HG03066 (cell line): ENCODE data around the gene RAD1.
A peak's percentile ranks its signal among the peaks of the same experiment; 100 is the strongest.
"Not testable (repeated sequence)": the region's sequence is repeated elsewhere in the genome, so short reads cannot be mapped to it uniquely, and the experiment has no call there.

Source experiments
- ATAC-seq: cut with Tn5 transposase; IDR thresholded peaks from one replicate; pipeline ENCODE4 v1.9.1; 2021; ENCODE audit warnings: low read depth; ENCODE audit not compliant: unreplicated experiment

RAD1 gene, protein sequence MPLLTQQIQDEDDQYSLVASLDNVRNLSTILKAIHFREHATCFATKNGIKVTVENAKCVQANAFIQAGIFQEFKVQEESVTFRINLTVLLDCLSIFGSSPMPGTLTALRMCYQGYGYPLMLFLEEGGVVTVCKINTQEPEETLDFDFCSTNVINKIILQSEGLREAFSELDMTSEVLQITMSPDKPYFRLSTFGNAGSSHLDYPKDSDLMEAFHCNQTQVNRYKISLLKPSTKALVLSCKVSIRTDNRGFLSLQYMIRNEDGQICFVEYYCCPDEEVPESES

DNA sequence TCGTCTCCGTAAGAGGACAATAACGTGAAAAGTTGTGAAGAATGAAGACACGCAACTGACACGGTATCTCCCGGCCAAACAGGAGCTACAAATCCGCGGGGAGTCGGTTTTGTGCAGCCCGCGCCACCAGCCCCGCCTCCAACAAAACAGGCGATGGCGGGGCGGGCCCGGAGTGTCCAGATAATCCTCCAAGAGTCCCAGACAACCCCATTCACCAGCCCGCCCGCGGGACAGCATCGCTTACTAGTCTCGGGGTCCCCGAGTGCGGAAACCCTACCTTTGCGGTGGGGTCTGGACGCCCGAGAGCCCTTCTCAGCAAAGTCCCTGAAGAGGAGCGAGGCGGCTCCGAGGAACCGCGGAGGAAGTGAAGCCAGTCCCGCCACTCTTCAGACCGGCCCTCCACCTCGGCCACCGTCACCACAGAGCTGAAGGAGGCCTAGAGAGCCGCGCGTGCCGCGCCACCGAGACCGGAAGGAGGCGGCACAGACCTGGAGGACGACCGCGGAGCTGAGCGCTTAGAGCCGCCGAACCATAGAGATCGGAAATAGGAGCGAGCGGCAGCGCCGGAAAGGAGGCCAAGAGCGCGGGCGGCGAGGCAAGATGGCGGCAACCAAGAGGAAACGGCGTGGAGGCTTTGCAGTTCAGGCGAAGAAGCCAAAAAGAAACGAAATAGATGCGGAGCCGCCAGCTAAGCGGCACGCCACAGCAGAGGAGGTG is at the start of gene RAD1, which contains the start of gene BRIX1:
Gene RAD1, minus strand, starts transcription at position 366 of the 717 bp plus-strand sequence. CDS start 612 bp downstream, outside the sequence.
Gene BRIX1, plus strand, starts transcription at position 573 of the 717 bp plus-strand sequence. Its CDS starts 28 bp downstream, at position 601.
- ATAC-seq: peak; percentile 97

DNA sequence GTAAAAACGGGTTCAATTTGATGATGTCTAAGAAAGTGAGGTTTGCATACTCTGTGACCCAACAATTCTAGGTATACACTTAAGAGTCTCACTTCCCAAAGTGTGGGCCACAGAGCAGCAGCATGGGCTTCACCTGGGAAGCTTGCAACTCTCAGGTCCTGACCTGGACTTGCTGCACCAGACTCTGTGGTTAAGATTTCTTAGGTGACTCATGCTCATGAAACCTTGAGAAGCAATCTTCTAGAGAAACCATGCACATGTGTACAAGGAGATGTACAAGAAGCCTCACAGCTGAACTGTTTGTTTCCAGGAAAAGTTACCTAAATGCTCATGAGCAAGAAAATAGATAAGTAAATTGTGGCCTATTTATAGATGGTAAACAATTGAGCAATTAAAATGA is 44.0 kb upstream of the RAD1 start:
- peak; percentile 94 for ATAC-seq

DNA sequence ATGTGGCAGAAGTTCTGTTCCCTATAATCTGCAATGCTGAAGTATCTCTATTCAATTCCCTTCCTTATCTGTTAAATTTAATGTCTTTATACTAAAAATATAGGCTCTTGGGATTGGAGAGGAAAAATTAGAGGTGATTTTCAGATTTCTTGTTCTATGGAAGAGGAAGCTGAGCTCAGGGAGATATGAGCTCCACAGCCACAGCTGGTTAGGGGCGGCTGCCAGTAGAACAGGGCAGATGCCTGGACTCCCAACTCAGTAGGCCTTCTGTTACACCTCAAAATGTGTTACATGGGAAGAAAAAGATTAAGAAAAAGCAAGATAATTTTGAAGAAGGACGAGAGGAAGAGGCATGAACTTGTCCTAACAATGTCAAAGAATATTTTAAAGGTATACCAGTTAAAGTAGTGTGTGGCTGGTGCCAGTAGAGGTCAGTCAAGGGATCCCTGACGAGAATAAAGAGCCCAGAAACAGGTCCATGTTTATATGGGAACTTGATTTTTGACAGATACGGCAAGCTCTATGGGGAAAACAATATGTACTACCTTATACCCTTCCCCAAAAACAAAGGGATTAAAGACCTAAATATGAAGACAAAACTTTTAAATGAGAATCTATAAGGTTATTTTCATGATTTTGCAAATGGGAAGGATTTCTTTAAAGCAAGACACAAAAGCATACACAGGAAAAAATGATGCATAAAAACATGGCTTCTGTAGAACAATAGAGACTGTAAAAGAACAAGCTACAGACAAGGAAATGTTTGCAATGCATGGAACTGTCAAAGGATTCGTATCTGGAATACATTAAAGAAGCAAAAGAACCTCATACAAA is 42.8 kb upstream of the RAD1 start:
- peak; percentile 41 for ATAC-seq

DNA sequence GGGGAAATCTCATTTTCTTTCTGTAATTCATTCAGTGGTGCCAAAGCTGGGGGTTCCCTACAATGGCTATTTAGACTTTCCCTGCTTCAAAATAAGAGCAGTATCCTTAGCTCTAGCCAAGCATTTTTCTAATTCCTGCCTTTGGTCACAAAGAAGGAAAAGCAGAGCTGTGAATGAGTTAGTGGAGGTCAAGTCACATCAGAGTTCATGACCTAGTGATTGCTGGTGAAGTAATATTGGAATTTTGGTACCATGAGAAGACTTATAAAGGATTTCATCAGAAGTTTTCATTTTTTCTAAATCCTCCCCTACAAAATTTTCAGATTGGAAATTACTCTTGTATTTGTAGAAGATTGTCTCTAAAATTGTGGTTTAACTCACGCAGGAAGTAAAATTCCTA is 42.0 kb upstream of the RAD1 start:
- no peak for ATAC-seq

DNA sequence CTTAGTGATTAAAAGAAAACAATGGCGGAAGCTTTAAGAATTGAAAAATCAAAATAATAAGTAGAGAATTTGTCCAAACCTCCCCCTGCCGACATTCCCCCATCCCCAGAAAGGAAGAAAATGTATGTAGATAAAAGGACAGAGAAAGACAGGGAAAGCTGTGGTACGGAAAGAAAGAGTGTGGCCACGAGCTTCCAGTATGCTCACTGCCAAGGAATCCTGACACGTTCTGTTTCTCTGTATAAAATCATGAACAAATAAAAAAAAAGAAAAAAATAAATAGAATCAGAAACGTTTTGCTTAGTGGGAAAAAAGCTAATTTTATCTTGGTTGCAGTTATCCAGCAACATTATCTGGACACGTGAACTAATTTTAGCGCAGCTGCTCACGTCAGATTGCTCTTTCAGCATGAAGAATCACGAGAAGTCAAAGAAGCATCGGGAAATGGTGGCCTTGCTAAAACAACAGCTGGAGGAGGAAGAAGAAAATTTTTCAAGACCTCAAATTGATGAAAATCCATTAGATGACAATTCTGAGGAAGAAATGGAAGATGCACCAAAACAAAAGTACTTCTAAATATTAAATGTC is 29.2 kb upstream of the RAD1 start:
- no peak for ATAC-seq

DNA sequence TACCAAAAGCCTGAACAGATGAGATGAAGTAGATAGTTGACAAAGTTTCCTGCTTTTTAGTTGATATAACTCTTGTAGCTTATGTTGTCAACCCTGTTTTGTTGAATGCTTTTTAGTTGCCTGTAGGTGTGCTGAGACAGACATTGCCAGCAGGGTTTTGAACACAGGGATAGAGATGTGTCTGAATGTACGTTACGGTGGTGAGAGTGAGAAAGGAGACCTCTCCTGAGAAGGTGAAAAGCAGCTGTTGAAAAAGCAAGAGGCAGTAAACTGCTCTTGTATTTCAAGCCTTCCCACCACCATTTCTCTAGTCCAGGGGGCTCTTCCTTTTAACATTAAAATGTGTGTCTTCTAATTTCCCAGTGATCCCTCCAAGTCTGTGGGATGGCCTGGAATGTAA is 28.7 kb upstream of the RAD1 start:
- ATAC-seq: no peak

DNA sequence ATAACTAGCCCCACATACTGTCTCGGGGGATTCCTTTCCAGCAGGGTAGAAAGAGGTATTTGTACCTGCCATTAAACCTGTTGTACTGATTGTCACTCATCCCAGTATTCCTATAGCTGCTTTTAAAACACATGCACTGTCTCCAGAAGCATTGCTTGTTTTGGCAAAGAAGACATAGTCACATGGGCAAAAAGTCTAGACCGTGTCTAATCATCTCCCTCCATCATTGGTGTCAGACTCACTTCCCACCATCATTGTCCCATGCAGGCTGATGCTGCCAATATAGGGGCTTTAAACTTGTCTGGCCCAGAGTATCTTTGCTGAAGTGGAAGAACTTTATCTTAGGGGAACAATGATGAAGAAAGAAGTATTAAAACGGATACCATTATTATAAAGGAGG is 26.6 kb upstream of the RAD1 start:
- ATAC-seq: no peak

DNA sequence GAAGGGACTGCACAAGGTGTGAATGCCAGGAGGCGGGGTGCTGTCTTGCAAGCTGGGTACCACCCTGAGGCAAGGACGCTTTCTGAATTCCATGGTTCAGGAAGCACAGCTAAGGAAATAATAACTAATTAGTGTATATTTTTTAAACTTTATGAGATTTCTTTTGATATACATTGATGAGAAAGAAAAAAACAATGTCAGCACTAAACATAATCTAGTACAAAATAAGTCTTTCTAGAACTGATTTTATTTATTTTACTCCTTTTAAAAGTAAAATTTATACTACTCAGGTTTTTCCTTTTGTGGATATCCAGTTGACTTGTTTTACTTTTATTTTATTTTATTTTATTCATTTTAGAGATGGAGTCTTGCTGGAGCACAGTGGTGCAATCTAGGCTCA is 17.6 kb upstream of the RAD1 start:
- no peak for ATAC-seq

DNA sequence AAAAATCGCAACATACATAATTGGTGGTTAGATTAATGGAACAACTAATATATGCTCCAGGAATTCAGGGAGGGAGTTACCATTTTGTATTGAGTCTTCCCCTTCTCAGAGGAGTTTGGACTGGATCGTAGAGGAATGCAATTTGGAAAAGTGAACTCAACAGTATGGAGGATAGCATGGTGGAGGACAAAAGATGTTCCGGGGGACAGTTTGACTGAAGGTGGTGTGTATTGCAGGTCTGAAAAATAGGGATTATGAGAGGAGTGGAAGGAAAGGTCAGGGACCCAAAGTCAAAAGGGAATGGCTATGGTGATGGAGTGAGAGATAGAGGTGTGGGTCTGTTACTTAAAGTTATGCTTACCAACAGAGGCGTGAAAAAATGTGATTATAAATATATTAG is 15.6 kb upstream of the RAD1 start:
- no peak for ATAC-seq

DNA sequence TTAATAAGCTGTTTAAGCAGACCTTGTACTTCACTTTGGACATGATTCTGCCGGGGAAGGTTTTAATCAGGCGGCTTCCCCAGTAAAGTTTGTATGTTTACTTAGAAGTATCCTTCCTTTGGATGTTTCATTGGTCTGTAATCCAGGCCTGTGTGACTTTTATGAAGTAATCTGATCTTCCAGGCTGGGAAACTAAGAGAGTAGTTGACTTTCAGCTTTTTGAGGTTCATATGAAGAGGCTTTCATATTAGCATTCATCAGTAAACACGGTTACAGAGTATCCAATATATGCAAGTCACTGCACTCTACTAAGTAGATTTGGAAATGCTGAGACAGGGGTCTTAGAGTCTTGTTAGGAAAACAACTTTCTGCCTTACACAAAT is 15.1 kb upstream of the RAD1 start:
- ATAC-seq: no peak

DNA sequence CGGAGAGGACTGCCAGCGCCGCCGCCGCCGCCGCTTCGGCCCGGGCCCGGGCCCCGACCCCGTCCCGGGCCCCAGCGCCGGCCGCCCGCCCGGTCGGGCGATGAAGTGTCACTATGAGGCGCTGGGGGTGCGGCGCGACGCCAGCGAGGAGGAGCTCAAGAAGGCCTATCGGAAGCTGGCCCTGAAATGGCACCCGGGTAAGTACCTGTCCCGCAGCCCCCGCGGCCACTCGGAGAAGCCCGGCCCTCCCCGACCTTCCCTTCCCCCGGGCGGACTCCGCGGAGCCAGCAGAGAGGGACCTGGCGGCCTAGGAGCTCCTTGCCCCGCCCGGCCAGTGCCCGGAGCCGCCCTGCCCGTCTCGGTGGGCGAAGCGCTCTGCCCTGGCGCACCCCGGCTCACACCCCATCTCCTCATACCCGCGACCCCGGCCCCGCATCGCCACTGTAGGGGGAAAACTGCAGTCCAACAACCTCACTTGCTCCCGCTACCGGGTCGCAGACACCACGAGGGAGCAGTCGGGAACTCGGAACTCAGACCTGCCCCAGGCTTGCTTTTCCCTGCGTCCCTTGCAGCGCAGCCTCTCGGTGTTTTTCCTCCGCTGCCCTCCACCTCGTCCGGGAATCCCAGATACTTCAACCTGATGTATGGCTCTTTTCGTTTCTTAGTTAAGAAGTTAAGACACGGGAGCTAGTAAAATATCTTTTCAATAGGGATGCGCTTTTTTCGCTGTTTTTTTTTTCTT is 14.6 kb upstream of the RAD1 start:
- ATAC-seq: peak; percentile 61

DNA sequence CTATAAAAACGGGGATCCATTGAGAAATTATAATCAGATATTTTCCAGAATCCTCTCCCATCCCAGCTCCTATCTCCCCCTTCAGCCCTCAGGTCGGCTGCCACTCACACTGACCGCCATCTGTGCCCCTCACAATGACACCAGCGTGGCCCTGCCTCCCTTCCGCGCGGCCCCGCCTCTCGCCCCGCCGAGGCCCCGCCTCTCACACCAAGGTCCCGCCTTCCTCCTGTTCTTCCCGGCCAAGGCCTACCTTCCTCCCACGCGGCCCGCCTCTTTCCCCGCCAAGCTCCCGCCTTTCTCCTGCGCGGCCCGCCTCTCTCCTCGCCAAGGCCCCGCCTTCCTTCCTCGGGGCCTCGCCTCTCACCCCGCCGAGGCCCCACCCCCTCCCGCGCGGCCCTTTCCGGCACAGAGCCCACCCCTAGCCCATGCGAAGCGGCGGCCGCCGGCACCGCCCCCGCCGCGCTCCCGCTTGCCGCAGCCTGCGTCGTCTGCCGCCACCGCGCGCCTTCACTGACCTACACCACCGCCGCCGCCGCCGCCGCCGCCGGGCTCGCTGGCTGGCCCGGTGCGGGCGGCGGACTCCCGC is 13.9 kb upstream of the RAD1 start, which contains the start of gene DNAJC21:
Gene DNAJC21, plus strand, starts transcription at position 426 of the 586 bp plus-strand sequence. CDS start 261 bp downstream, outside the sequence.
- ATAC-seq: peak; percentile 86

DNA sequence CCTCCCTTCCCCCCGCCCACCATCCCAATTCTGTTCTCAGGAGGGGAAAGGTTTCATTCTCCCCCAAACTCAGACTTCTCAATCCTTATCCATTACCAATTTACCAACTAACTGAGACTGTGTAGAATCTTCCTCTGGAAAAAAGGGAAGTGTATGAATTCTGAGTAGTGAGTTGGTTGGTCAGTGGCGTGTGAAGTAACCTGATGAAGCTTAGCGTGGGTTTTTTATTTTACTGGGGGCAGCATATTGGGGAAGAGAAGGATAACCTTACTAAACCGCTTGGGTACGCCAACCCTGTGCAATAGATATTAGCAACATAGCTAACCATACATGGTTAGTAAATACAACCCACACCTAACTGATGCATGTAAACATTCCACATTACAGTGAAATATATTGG is 13.0 kb upstream of the RAD1 start:
- ATAC-seq: no peak

DNA sequence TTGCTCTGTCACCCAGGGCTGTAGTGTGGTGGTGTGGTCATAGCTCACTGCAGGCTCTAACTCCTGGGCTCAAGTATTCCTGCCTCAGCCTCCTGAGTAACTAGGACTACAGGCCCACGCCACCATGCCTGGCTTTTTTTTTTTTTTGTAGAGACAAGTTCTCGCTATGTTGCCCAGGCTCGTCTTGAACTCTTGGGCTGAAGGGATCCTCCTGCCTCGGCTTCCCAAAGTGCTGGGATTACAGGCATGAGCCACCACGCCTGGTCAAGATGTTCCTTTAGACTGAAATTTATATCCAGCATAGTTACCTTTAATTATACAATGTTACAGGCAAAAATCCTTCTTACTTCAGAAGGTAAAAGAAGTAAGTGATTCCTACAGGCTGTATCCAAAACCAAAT is 12.5 kb upstream of the RAD1 start:
- ATAC-seq: no peak

DNA sequence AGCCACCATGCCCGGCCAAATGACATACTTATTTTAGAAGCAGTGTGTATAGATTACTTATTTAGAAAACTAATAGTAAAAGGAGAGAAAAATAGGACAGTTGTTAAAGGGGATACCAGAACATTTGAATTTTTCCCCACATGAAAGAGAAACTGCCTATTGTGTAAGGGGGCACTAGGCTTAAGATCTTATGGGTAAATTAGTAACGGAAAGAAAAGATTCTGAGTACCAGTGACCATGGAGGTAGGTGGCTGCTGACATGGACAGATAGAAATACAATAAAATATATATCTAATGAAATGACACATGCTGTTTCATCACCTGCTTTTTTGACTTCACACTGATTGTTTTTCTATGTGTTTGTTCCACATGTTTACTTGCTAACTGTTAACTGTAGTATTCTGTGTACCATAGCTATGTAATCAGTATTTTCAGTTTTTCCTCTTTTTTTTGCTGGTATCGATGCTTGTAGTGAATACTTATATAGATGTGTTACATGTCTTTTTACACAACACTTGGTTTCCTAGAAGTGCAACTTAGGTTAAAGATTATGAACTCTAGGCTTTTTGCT is 11.1 kb upstream of the RAD1 start:
- ATAC-seq: no peak

DNA sequence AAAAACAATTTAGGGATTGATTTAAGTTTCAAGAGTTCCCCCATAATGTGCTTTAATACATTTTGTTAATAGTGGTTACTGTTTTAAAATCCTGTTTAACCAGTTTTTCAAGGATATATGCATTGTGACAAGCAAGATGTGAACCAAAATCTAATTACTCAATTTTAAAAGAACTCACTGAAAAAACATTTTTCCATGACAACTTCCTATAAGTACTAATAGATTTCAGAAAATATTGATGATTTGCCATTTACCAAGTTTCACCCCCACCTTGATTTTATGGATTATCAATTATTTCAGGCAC is 9.1 kb upstream of the RAD1 start:
- no peak for ATAC-seq

DNA sequence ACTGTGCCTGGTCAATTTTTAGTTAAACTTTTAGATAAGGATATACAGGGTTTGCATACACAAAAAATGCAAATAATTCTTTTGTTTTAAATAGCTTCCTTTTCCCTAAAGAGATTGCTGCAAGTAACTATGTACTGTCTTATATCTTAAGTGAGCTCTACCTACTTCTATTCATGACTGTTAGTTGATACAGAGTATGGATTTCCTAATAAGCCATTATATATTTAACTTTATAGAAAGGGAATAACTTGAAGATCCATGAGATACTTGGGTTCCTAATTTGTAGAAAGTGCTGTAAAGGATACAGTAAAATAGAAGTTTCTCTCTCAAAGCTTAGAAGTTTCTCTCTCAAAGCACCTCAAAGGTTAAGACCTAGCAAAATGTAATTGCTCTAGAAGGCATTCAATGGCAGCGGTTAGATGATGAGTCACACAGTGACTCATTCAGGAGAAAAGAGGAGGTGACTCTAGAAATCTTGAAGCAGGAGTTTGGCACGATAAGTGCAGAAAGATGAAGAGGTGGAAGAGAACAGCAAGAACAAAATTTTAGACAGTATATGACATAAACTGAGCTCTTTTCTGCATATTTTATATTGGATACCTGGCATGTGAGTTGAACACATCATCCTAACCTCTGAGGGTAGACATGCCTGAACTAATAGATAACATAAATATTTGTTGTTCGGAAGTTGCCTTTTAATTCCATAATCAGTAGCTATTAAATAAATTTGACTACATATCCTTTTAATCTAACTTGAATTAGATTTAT is 8.6 kb upstream of the RAD1 start:
- peak; percentile 58 for ATAC-seq

DNA sequence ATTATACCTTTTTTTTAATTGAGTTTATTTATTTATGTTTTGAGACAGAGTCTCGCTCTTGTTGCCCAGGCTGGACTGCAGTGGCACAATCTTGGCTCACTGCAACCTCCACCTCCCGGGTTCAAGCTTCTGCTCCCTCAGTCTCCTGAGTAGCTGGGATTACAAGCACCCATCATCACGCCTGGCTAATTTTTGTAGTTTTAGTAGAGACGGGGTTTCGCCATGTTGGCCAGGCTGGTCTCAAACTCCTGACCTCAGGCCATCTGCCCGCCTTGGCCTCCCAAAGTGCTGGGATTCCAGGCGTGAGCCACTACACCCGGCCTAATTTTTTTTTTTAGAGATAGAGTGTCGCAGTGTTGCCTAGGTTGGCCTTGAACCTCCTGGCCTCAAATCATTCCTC is 8.0 kb upstream of the RAD1 start:
- not testable (repeated sequence) for ATAC-seq

DNA sequence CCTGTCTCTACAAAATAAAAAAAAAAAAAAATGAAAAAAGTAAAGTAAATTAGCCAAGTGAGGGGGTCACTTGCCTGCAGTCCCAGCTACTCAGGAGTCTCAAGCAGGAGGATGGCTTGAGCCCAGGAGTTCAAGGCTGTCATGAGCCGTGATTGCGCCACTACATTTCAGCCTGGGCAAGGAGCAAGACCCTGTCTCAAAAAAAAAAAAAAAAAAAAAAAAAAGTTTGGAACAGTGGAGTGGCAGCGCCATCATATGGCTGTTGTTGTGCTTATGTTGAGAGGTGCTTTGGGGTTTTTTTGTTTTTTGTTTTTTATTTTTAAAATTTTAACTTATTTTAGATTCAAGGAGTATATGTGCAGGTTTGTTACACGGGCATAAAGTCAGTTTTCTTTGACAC is 3.8 kb upstream of the RAD1 start:
- no peak for ATAC-seq
